Measurements from ENCODE around the gene ROCK2.

- TF ChIP-seq CTCF (IDR thresholded peaks at IDR 0.05) (no peak), POLR2A (IDR thresholded peaks at IDR 0.05) (no peak)
Observed at GRCh38 chr2:11215407-11215806, 129.0 kb downstream of the ROCK2 start.
